Endodermal cell (in vitro differentiated cells): Measurements from ENCODE around the gene ENPP6. TPM values are rescaled to one million over a fixed set of nuclear protein-coding genes. Genes with fewer than 3 reads are reported as not detected.
A peak's percentile ranks its signal among the peaks of the same experiment; 100 is the strongest.

ENCODE experiments used
- DNase-seq: peaks from one replicate; pipeline ENCODE4 v3.0.0-alpha.2; 2017
- H3K27ac ChIP-seq: 2 replicates; pipeline ENCODE4 v1.5.1; 2013; ENCODE audit warnings: mild to moderate bottlenecking, low read depth, low read length, moderate library complexity
- H3K27me3 ChIP-seq: 2 replicates; pipeline ENCODE4 v1.6.1; 2013; ENCODE audit warnings: mild to moderate bottlenecking, low read length, moderate library complexity; ENCODE audit not compliant: insufficient read depth, control insufficient read depth, poor library complexity, severe bottlenecking
- H3K36me3 ChIP-seq: 2 replicates; pipeline ENCODE4 v1.7.0; 2013; ENCODE audit warnings: mild to moderate bottlenecking, low read length, moderate library complexity; ENCODE audit not compliant: control insufficient read depth, insufficient read depth
- H3K4me1 ChIP-seq: one replicate; pipeline ENCODE4 v1.7.0; 2013; ENCODE audit warnings: low read length; ENCODE audit not compliant: control insufficient read depth, insufficient read depth
- H3K4me3 ChIP-seq: 2 replicates; pipeline ENCODE4 v1.5.1; 2013; ENCODE audit warnings: mild to moderate bottlenecking, low read length, moderate library complexity
- H3K9ac ChIP-seq: 2 replicates; pipeline ENCODE4 v1.6.1; 2013; ENCODE audit warnings: mild to moderate bottlenecking, low read length, moderate library complexity; ENCODE audit not compliant: poor library complexity, severe bottlenecking; ENCODE audit errors: extremely low read depth
- H3K9me3 ChIP-seq: 2 replicates; pipeline ENCODE4 v1.6.1; 2013; ENCODE audit warnings: mild to moderate bottlenecking, low read length, moderate library complexity; ENCODE audit not compliant: control insufficient read depth
- H3K27ac Mint-ChIP-seq: 2 replicates; pipeline ENCODE4 v1.8.0; 2020; ENCODE audit warnings: mixed read lengths
- H3K27me3 Mint-ChIP-seq: 2 replicates; pipeline ENCODE4 v1.8.0; 2021; ENCODE audit warnings: mild to moderate bottlenecking, mixed read lengths; ENCODE audit not compliant: insufficient read depth
- H3K36me3 Mint-ChIP-seq: 2 replicates; pipeline ENCODE4 v1.8.0; 2020; ENCODE audit warnings: low read depth, mixed read lengths
- H3K4me1 Mint-ChIP-seq: 2 replicates; pipeline ENCODE4 v1.8.0; 2020; ENCODE audit warnings: mixed read lengths
- H3K4me3 Mint-ChIP-seq: 2 replicates; pipeline ENCODE4 v1.8.0; 2020; ENCODE audit warnings: mild to moderate bottlenecking, moderate library complexity, mixed read lengths
- H3K9me3 Mint-ChIP-seq: 2 replicates; pipeline ENCODE4 v1.8.0; 2020; ENCODE audit warnings: mild to moderate bottlenecking, mixed read lengths
- WGBS, 2 experiments: methylation state at CpG; one replicate each; pipeline versions ENCODE4 v1.1.5 to v1.1.7; 2013; ENCODE audit warnings: missing lambda C conversion rate in 2 of 2, mixed read lengths in 1 of 2; ENCODE audit not compliant: insufficient coverage in 1 of 2, insufficient read length in 1 of 2; 5-methylcytosine and 5-hydroxymethylcytosine counted together
- total RNA-seq, 2 donors: library from RNA; stranded (reverse); fragmentation: NEBNext Ultra II Directional in 1 of 2; extraction: Animal tissue kit (Norgen Biotek cat#: 25700) in 1 of 2; gene quantifications; 2 replicates in 1 of 2; 3 replicates in 1 of 2; pipeline ENCODE4 v1.2.1, GENCODE V29; 2021
- TF ChIP-seq, protein P1 (sequence below): fragments of 200-600 bp; sonication (generic); conservative IDR thresholded peaks from 2 replicates; pipeline ENCODE4 v1.5.0; 2021; ENCODE audit warnings: antibody characterized with exemption, mild to moderate bottlenecking

The ENPP6 gene
- total RNA-seq, 2 donors from 2014 or later, result 0.07 TPM; not detected in 1

GRCh38 chr4:184114431-184114830, 103.2 kb downstream of the ENPP6 start:
- Histone ChIP-seq H3K4me3 (no peak overlapping the region), H3K36me3 (no peaks in the 10 kb centered on the region), H3K9me3 (no peaks in the 10 kb centered on the region), H3K27me3 (no peaks in the 10 kb centered on the region), H3K4me1 (no peaks in the 10 kb centered on the region), H3K27ac (no peak overlapping the region), H3K9ac (no peak overlapping the region)
- WGBS, 2 experiments, result 92% methylated on average over 8 of the region's 8 CpGs
- TF ChIP-seq, protein P1, sequence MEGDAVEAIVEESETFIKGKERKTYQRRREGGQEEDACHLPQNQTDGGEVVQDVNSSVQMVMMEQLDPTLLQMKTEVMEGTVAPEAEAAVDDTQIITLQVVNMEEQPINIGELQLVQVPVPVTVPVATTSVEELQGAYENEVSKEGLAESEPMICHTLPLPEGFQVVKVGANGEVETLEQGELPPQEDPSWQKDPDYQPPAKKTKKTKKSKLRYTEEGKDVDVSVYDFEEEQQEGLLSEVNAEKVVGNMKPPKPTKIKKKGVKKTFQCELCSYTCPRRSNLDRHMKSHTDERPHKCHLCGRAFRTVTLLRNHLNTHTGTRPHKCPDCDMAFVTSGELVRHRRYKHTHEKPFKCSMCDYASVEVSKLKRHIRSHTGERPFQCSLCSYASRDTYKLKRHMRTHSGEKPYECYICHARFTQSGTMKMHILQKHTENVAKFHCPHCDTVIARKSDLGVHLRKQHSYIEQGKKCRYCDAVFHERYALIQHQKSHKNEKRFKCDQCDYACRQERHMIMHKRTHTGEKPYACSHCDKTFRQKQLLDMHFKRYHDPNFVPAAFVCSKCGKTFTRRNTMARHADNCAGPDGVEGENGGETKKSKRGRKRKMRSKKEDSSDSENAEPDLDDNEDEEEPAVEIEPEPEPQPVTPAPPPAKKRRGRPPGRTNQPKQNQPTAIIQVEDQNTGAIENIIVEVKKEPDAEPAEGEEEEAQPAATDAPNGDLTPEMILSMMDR, result peak; percentile 43
- Mint-ChIP-seq H3K9me3 (no peaks in the 10 kb centered on the region), H3K4me1 (no peaks in the 10 kb centered on the region), H3K36me3 (no peaks in the 10 kb centered on the region), H3K27ac (no peak overlapping the region), H3K4me3 (no peak overlapping the region), H3K27me3 (no peaks in the 10 kb centered on the region)
- DNase-seq, result no peak

DNA sequence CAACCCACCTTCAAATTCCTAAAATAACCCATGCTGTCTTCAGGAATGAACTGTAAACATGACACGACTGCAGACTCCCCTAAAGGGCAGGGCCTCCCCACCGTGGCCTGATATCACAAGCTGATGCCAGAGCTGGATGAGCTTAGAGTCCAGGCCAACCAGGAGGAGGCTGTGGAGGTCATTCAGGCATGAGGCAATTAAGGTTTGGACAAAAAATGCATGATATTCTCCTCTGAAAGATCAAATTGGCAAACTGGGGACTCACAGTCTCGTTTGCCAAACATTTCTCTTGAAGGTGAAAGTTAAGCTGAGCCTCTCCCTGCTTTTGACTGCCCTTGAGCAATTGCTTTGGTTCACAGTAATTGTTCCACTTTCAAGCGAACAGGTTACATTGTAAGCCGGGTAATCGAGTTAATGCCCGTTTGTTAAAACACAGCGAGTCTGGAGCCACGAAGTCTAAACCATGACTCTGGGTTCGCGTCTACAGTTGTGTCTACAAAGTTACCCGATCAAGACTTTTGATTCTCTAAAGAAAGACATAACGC, 105.6 kb downstream of the ENPP6 start:
- Histone ChIP-seq H3K36me3 (no peaks in the 10 kb centered on the region), H3K27ac (no peak overlapping the region), H3K4me1 (no peaks in the 10 kb centered on the region), H3K9me3 (no peaks in the 10 kb centered on the region), H3K4me3 (no peak overlapping the region), H3K27me3 (no peaks in the 10 kb centered on the region), H3K9ac (no peak overlapping the region)
- H3K9me3 Mint-ChIP-seq, result no peaks in the 10 kb centered on the region
- WGBS, 2 experiments, result 93 to 98% methylated on average over 10 to 13 of the region's 13 CpGs
- no peak for DNase-seq
- TF ChIP-seq, protein P1, result no peak
- no peaks in the 10 kb centered on the region for H3K4me1 Mint-ChIP-seq
- no peaks in the 10 kb centered on the region for H3K27me3 Mint-ChIP-seq
- no peak overlapping the region for H3K27ac Mint-ChIP-seq
- no peak overlapping the region for H3K4me3 Mint-ChIP-seq
- no peaks in the 10 kb centered on the region for H3K36me3 Mint-ChIP-seq

DNA sequence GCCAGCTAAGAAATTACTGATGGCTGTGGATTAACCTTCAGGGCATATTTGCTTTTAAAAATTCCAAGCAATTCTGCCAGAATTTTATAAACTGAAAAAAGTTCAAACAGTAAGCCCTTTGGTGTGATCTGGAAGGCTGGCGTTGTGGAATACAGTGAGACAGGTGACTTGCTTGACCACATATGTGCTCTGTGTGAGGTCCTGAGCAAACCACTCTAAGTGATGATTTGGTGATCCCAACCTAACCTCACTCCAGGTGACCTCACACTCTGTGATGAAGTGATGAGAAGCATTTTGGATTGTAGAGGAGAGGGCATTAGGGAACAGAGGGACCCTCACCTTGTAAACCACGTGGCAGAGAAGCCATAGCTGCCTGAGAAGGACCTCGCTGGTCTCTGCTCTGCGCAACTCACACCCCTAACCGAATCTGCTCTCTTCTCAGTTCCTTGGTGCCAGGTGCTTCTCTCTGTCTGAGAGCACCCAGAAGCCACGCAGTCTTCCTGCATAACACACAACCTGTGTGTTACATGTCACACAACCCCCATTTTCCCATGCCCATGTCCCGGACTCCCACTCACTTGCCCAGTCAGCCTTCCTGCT, 106.3 kb downstream of the ENPP6 start:
- no peak overlapping the region for H3K4me3 Mint-ChIP-seq
- Histone ChIP-seq H3K9me3 (no peaks in the 10 kb centered on the region), H3K9ac (no peak overlapping the region), H3K27me3 (no peaks in the 10 kb centered on the region), H3K27ac (no peak overlapping the region), H3K36me3 (no peaks in the 10 kb centered on the region), H3K4me1 (no peaks in the 10 kb centered on the region), H3K4me3 (no peak overlapping the region)
- no peak for DNase-seq
- TF ChIP-seq, protein P1, result no peak
- no peaks in the 10 kb centered on the region for H3K4me1 Mint-ChIP-seq
- 91 to 98% methylated on average over 5 to 7 of the region's 7 CpGs for WGBS, 2 experiments
- H3K36me3 Mint-ChIP-seq, result no peaks in the 10 kb centered on the region
- no peaks in the 10 kb centered on the region for H3K9me3 Mint-ChIP-seq
- no peak overlapping the region for H3K27ac Mint-ChIP-seq
- H3K27me3 Mint-ChIP-seq, result no peaks in the 10 kb centered on the region
